T47D (cell line): ENCODE results near the gene MATN4.
A peak's percentile ranks its signal among the peaks of the same experiment; 100 is the strongest.

Source experiments
- DNase-seq, 2 experiments: peaks; one replicate each; pipeline versions ENCODE4 v3.0.0 to v3.0.0-alpha.2; 2011 to 2012; ENCODE audit warnings: low read depth in 1 of 2, low spot score in 1 of 2
- JUND ChIP-seq: IDR thresholded peaks from 2 replicates; pipeline ENCODE4 v1.6.1; 2012; ENCODE audit warnings: low read depth
- in situ Hi-C: cut with HindIII; loops from 2 replicates; pipeline ENCODE4 v1.10.0; 2016; ENCODE audit warnings: low sequenced_read_pairs, low pct_unique_long_range_greater_than_20kb

MATN4 gene

GRCh38 chr20:45257161-45257560, 50.9 kb downstream of the MATN4 start:
- in situ Hi-C loops, result no loop called here
- no peak for DNase-seq
- no peak for TF ChIP-seq JUND

GRCh38 chr20:45254383-45255262, 53.5 kb downstream of the MATN4 start, which contains the start of gene SLPI:
SLPI (minus strand) TSS chr20:45254564; CDS start chr20:45254543, 21 bp downstream.
- peak in 1 of 2 experiments; percentile 56 for DNase-seq
- in situ Hi-C loops, result no loop called here
- no peak for TF ChIP-seq JUND

GRCh38 chr20:45253261-45253660, 54.8 kb downstream of the MATN4 start:
- in situ Hi-C loops, result no loop called here
- DNase-seq, result no peak
- TF ChIP-seq JUND, result no peak

GRCh38 chr20:45251884-45252560, 56.1 kb downstream of the MATN4 start:
- in situ Hi-C loops, result no loop called here
- no peak for TF ChIP-seq JUND
- DNase-seq, result no peak

- DNase-seq, result no peak
- no peak for TF ChIP-seq JUND
- in situ Hi-C loops, result no loop called here
Observed at GRCh38 chr20:45248609-45249008, 59.5 kb downstream of the MATN4 start.

- DNase-seq, result no peak
- TF ChIP-seq JUND, result no peak
- in situ Hi-C loops, result no loop called here
Observed at GRCh38 chr20:45247865-45248264, 60.2 kb downstream of the MATN4 start.

- no peak for TF ChIP-seq JUND
- DNase-seq, result no peak
- in situ Hi-C loops, result no loop called here
Observed at GRCh38 chr20:45246109-45246508, 62.0 kb downstream of the MATN4 start.
